ENCODE results near the gene NKX2-4. TPM values are rescaled to one million over a fixed set of nuclear protein-coding genes. Genes with fewer than 3 reads are reported as not detected.

The NKX2-4 gene
- total RNA-seq, 1 experiment from 2014 or later = not detected

DNA sequence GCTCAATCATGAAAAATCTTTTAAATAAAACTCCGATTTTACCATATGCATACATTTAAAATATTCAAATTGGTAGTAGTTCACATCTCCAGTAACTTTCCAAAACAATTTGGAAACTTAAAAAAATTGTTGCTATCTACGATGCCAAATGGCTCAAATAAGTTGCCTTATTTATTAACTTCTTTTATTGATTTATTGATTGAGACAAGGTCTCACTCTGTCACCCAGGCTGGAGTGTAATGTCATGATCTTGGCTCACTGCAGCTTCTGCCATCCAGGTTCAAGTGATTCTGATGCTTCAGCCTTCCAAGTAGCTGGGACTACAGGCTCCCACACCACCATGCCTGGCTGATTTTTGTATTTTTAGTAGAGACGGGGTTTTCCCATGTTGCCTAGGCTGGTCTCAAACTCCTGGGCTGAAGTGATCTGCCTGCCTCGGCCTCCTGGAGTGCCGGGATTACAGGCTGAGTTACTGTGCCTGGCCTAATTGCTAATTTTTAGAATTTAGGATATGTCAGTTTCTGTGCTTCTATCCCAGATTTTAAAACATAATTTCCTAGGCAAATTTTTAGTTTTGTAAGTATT, 12.9 kb downstream of the NKX2-4 start:
- ChIA-PET RAD21 (ENCODE audit: low non-redundant PET in 1 of 2, low total read pairs in 2 of 2, uncharacterized antibody in 2 of 2, unreplicated experiment in 2 of 2) (no interaction called here), CTCF (no interaction called here), POLR2A (no interaction called here)
- BruUV-seq (replicated peaks) = no TSS peak
- Histone ChIP-seq H3K9me3 (ENCODE audit: control insufficient read depth in 1 of 2, insufficient read depth in 1 of 2, low read depth in 1 of 2, low read length in 2 of 2) (no peaks in the 10 kb centered on the region), H3K4me3 (replicated peaks in 1 of 2; ENCODE audit: low read depth in 1 of 2, low read length in 2 of 2) (no peak overlapping the region), H3K79me2 (ENCODE audit: insufficient read depth, low read length) (peaks cover 19% of the 10 kb centered on the region), H3K27ac (ENCODE audit: low read depth, low read length) (no peak overlapping the region), H3K27me3 (ENCODE audit: insufficient read depth, low read length) (no peaks in the 10 kb centered on the region), H4K20me1 (ENCODE audit: insufficient read depth) (no peaks in the 10 kb centered on the region), H3K4me2 (ENCODE audit: low read length) (no peak overlapping the region), H3K9ac (ENCODE audit: low read length) (no peak overlapping the region), H3K36me3 (ENCODE audit: control insufficient read depth in 1 of 2, insufficient read depth in 2 of 2, low read length in 2 of 2) (peaks cover 19 to 40% of the 10 kb centered on the region in 2 experiments; a peak in 3 of 4 replicates), H3K4me1 (ENCODE audit: control insufficient read depth in 1 of 2, insufficient read depth in 2 of 2, low read length in 2 of 2) (no peaks in the 10 kb centered on the region), H2AFZ (ENCODE audit: low read depth, low read length, poor library complexity, severe bottlenecking) (no peak overlapping the region), H3K9me2 (ENCODE audit: insufficient read depth) (no peaks in the 10 kb centered on the region)
- TF ChIP-seq SP1 (IDR thresholded peaks at IDR 0.05; ENCODE audit: low read depth) (no peak), POLR2A (IDR thresholded peaks at IDR 0.05; ENCODE audit: borderline replicate concordance, extremely low read depth, insufficient read depth, insufficient read length) (no peak), FOSL1 (IDR thresholded peaks at IDR 0.05; ENCODE audit: low read depth) (no peak), REST (IDR thresholded peaks at IDR 0.05; ENCODE audit: low read depth) (no peak)
- DNase-seq (ENCODE audit: low read depth, low spot score) = no peak
- ATAC-seq = no peak
- intact Hi-C loops (cut with micrococcal nuclease) = no loop called here

- BruUV-seq (replicated peaks) = no TSS peak
- Histone ChIP-seq H4K20me1 (ENCODE audit: insufficient read depth) (peaks cover 5% of the 10 kb centered on the region; the same call in 1 of the 2 replicates), H3K9me3 (ENCODE audit: control insufficient read depth in 1 of 2, insufficient read depth in 1 of 2, low read depth in 1 of 2, low read length in 2 of 2) (no peaks in the 10 kb centered on the region), H3K36me3 (ENCODE audit: control insufficient read depth in 1 of 2, insufficient read depth in 2 of 2, low read length in 2 of 2) (peaks cover 14 to 28% of the 10 kb centered on the region in 2 experiments; a peak in 3 of 4 replicates), H3K4me3 (replicated peaks in 1 of 2; ENCODE audit: low read depth in 1 of 2, low read length in 2 of 2) (no peak overlapping the region), H3K9me2 (ENCODE audit: insufficient read depth) (no peaks in the 10 kb centered on the region), H3K9ac (ENCODE audit: low read length) (no peak overlapping the region), H3K27ac (ENCODE audit: low read depth, low read length) (no peak overlapping the region), H3K79me2 (ENCODE audit: insufficient read depth, low read length) (peaks cover 47% of the 10 kb centered on the region), H3K4me1 (ENCODE audit: control insufficient read depth in 1 of 2, insufficient read depth in 2 of 2, low read length in 2 of 2) (no peaks in the 10 kb centered on the region), H3K4me2 (ENCODE audit: low read length) (no peak overlapping the region), H2AFZ (ENCODE audit: low read depth, low read length, poor library complexity, severe bottlenecking) (no peak overlapping the region), H3K27me3 (ENCODE audit: insufficient read depth, low read length) (no peaks in the 10 kb centered on the region)
- CTCF ChIA-PET = no interaction called here
- POLR2A ChIA-PET = no interaction called here
- DNase-seq (ENCODE audit: low read depth, low spot score) (no peak), ATAC-seq (no peak)
- RAD21 ChIA-PET (ENCODE audit: low non-redundant PET in 1 of 2, low total read pairs in 2 of 2, uncharacterized antibody in 2 of 2, unreplicated experiment in 2 of 2) = no interaction called here
- intact Hi-C loops (cut with micrococcal nuclease) = no loop called here
- TF ChIP-seq SP1 (IDR thresholded peaks at IDR 0.05; ENCODE audit: low read depth) (no peak), ZBTB33 (IDR thresholded peaks at IDR 0.05; ENCODE audit: extremely low read depth, insufficient replicate concordance, low read length) (no peak), POLR2AphosphoS5 (IDR thresholded peaks at IDR 0.05; ENCODE audit: low read depth, low read length) (no peak), FOSL1 (IDR thresholded peaks at IDR 0.05; ENCODE audit: low read depth) (no peak), CEBPB (IDR thresholded peaks at IDR 0.05; ENCODE audit: low read depth) (no peak), ATF3 (IDR thresholded peaks at IDR 0.05) (no peak), SIN3A (IDR thresholded peaks at IDR 0.05; ENCODE audit: low read depth) (no peak), ZNF274 (IDR thresholded peaks at IDR 0.05; ENCODE audit: low read depth, low read length) (no peak)
These were observed 15.7 kb downstream of the NKX2-4 start for GRCh38 chr20:21381619-21382018.
